ENCODE measurements around the gene TMEM145. TPM values are rescaled to one million over a fixed set of nuclear protein-coding genes. Genes with fewer than 3 reads are reported as not detected.
"Not testable (repeated sequence)": the region's sequence is repeated elsewhere in the genome, so short reads cannot be mapped to it uniquely, and the experiment has no call there.

Gene TMEM145
- total RNA-seq, 6 experiments from 2014 or later, result 0.10 to 0.16 (median 0.12) TPM; not detected in 3

DNA sequence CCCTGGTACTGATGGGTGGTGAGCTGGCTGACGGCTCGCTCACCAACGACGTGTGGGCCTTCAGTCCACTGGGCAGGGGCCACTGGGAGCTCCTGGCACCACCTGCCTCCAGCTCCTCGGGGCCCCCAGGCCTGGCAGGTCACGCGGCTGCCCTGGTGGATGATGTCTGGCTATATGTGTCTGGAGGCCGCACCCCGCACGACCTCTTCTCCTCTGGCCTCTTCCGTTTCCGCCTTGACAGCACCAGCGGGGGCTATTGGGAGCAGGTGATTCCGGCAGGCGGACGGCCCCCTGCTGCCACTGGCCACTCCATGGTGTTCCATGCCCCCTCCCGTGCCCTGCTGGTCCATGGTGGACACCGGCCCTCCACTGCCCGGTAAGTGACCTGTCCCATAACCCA, 22.9 kb downstream of the TMEM145 start:
- no peak for TF ChIP-seq POLR2A (IDR thresholded peaks at IDR 0.05)
- TF ChIP-seq, protein P1, sequence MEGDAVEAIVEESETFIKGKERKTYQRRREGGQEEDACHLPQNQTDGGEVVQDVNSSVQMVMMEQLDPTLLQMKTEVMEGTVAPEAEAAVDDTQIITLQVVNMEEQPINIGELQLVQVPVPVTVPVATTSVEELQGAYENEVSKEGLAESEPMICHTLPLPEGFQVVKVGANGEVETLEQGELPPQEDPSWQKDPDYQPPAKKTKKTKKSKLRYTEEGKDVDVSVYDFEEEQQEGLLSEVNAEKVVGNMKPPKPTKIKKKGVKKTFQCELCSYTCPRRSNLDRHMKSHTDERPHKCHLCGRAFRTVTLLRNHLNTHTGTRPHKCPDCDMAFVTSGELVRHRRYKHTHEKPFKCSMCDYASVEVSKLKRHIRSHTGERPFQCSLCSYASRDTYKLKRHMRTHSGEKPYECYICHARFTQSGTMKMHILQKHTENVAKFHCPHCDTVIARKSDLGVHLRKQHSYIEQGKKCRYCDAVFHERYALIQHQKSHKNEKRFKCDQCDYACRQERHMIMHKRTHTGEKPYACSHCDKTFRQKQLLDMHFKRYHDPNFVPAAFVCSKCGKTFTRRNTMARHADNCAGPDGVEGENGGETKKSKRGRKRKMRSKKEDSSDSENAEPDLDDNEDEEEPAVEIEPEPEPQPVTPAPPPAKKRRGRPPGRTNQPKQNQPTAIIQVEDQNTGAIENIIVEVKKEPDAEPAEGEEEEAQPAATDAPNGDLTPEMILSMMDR (IDR thresholded peaks at IDR 0.05), result no peak
- ATAC-seq (no peak), DNase-seq (no peak)
- no peaks in the 10 kb centered on the region for H3K36me3 ChIP-seq
- 100% methylated on average over 5 of the region's 19 CpGs for WGBS (ENCODE audit: insufficient coverage, low coverage, low lambda C conversion rate, missing lambda C conversion rate)
- no peak overlapping the region for H3K27ac ChIP-seq
- H3K27me3 ChIP-seq, result no peaks in the 10 kb centered on the region
- no peaks in the 10 kb centered on the region for H3K4me1 ChIP-seq
- H3K9me3 ChIP-seq, result no peaks in the 10 kb centered on the region
- intact Hi-C loops (cut with DNase I), result no loop called here
- H3K4me3 ChIP-seq, result no peak overlapping the region

DNA sequence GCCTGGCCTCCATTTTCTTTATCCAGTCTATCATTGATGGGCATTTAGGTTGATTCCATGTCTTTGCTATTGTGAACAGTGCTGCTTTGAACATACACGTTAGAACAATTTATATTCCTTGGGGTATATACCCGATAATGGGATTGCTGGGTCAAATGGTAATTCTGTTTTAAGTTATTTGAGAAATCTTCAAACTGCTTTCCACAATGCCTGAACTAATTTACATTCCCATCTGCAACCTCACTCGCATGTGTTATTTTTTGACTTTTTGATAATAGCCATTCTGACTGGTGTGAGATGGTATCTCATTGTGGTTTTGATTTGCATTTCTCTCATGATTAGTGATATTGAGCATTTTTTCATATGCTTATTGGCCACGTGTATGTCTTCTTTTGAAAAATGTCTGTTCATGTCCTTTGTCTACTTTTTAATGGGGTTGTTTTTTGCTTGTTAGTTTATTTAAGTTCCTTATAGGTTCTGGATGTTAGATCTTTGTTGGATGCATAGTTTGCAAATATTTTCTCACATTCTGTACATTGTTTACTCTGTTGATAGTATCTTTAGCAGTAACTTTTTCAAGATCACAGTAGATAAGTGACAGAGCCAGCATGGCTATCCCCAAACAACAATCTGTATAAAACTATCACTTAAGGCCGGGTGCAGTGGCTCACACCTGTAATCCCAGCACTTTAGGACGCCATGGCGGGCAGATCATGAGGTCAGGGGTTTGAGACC, 26.2 kb downstream of the TMEM145 start:
- H3K9me3 ChIP-seq; H3K4me1 ChIP-seq; intact Hi-C loops (cut with DNase I); H3K4me3 ChIP-seq; H3K27ac ChIP-seq; ATAC-seq; DNase-seq; H3K27me3 ChIP-seq; H3K36me3 ChIP-seq: not testable (repeated sequence)
- 91% methylated on average over 7 of the region's 7 CpGs for WGBS (ENCODE audit: insufficient coverage, low coverage, low lambda C conversion rate, missing lambda C conversion rate)

DNA sequence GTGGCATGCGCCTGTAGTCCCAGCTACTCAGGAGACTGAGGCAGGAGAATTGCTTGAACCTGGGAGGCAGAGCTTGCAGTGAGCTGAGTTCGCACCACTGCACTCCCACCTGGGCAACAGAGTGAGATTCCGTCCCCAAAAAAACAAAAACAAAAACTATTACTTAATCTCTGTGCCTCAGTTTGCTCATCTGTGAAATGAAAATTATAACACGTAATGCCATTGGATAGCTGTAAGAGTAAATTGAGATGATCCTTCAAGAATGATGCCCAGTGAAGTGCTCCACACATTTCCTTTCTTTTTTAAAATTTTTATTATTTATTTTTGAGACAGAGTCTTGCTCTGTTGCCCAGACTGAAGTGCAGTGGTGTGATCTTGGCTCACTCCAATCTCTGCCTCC, 26.8 kb downstream of the TMEM145 start:
- intact Hi-C loops (cut with DNase I); H3K36me3 ChIP-seq; DNase-seq; ATAC-seq; H3K9me3 ChIP-seq; H3K4me3 ChIP-seq; H3K4me1 ChIP-seq; H3K27me3 ChIP-seq; H3K27ac ChIP-seq: not testable (repeated sequence)
- 90% methylated on average over 3 of the region's 4 CpGs for whole genome bisulfite sequencing (ENCODE audit: insufficient coverage, low coverage, low lambda C conversion rate, missing lambda C conversion rate)

DNA sequence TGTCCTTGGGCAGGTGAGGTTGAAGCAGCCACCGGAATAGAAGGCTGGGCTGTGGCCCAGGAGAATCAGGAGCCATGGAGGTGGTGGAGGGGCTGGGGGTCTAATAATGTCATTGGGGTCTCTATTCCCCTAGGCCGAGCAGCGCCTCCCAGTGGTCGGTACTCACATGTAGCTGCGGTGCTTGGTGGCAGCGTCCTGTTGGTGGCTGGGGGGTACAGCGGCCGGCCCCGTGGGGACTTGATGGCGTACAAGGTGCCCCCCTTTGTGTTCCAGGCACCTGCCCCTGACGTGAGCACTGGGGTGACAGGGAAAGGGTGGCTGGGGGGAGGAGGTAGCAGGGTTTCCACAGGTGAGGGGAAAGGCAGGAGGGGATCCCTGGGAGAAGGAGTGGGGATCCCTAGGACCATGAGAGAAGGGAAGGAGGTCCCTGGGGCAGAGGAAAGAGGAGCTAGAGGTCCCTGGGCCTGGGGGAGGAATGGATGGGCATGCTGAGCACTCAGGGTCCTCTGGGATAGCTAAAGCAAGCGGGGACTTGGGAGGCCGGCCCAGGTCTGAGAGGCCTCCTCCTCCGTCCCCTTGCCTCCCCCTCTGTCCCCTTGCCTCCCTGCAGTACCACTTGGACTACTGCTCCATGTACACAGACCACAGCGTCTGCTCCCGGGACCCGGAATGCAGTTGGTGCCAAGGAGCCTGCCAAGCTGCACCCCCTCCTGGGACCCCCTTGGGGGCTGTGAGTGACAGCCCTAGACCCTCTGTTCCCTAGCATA, 30.4 kb downstream of the TMEM145 start:
- DNase-seq, result no peak
- no peak overlapping the region for H3K4me3 ChIP-seq

DNA sequence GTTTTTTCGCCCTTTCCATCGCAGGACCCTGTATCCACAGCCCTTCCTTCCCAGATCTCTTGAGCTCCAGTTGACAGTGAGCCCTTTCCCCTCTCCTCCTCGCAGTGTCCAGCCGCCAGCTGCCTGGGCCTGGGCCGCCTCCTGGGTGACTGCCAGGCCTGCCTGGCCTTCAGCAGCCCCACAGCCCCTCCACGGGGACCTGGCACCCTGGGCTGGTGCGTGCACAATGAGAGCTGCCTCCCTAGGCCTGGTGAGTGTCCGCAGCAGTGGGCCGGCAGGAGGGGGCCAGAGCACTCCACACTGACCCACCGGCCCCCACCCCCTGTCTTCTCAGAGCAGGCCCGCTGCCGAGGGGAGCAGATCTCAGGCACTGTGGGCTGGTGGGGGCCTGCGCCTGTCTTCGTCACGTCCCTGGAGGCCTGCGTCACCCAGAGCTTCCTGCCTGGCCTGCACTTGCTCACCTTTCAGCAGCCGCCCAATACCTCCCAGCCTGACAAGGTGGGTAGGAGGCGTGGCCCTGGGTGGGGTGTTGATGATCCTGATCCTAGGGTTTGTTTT, 31.3 kb downstream of the TMEM145 start:
- Histone ChIP-seq H3K36me3 (no peaks in the 10 kb centered on the region), H3K9me3 (no peaks in the 10 kb centered on the region), H3K27me3 (no peaks in the 10 kb centered on the region), H3K4me1 (no peaks in the 10 kb centered on the region), H3K27ac (no peak overlapping the region), H3K4me3 (no peak overlapping the region)
- ATAC-seq (peak in 1 of 4 donors; percentile 39), DNase-seq (no peak)
- TF ChIP-seq POLR2A (IDR thresholded peaks at IDR 0.05), result no peak
- TF ChIP-seq, protein P1 (IDR thresholded peaks at IDR 0.05), result no peak
- 70% methylated on average over 5 of the region's 18 CpGs for WGBS (ENCODE audit: insufficient coverage, low coverage, low lambda C conversion rate, missing lambda C conversion rate)
- intact Hi-C loops (cut with DNase I), result no loop called here

More for the DNA sequence above, 30.4 kb downstream of the TMEM145 start:
- TF ChIP-seq, protein P1 (IDR thresholded peaks at IDR 0.05), result no peak
- TF ChIP-seq POLR2A (IDR thresholded peaks at IDR 0.05), result no peak
- Histone ChIP-seq H3K27ac (no peak overlapping the region), H3K36me3 (no peaks in the 10 kb centered on the region), H3K4me1 (no peaks in the 10 kb centered on the region), H3K27me3 (no peaks in the 10 kb centered on the region), H3K9me3 (no peaks in the 10 kb centered on the region)
- ATAC-seq, result peak in 1 of 4 donors; percentile 34
- 86% methylated on average over 2 of the region's 17 CpGs for WGBS (ENCODE audit: insufficient coverage, low coverage, low lambda C conversion rate, missing lambda C conversion rate)
- intact Hi-C loops (cut with DNase I), result no loop called here
